Vein endothelial cell (primary cell): ENCODE measurements around the gene BAIAP2. TPM values are rescaled to one million over a fixed set of nuclear protein-coding genes. Genes with fewer than 3 reads are reported as not detected.

Experiments used
- small RNA-seq: library from RNA; depleted of rRNA; stranded (forward); fragments of <200 nt; gene quantifications from one replicate; pipeline ENCODE3, GENCODE V24; 2012
- total RNA-seq: library from RNA; depleted of rRNA; stranded (reverse); fragments of >200 nt; gene quantifications from 2 replicates; pipeline ENCODE4 v1.2.3, GENCODE V29; 2012

Gene BAIAP2
- 22.1 and 23.2 TPM in 2 replicates for total RNA-seq

DNA sequence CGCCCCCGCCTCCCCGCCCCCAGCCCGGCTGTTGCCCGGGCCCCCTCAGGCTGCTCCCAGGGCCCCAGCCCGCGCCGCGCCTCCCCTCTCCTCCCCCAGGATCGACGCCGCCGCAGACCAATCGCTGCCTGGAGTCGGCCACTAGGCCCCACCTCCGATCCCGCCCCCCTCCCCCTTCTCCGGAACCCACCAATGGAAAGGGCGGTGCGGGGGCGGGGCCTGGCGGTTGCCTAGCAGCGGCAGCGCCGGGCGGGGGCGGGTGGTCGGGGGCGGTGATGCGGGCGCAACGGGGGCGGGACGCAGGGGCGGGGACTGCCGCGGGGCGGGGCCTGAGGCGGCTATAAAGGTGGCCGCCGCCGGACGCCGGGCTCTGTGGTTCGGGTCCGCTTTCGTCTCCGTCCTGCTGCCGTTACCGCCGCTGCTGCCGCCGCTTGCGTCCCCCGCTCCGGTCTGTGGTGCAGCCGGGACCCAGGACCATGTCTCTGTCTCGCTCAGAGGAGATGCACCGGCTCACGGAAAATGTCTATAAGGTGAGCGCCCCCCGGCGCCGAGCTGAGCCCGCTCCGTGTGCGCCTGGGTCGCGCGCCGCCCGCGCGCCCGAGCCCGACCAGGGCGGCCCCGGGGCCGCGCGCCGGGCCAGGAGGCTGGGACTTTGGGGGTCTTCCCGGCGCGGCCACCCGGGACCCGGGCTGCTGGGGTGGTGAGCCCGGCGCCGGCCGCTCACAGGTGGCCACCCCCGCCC, at the start of gene BAIAP2:
Gene BAIAP2 (plus strand): TSS at position 373 of the 742 bp plus-strand sequence. CDS start 104 bp downstream, at position 477.

GRCh38 chr17:80991645-80992076, 43.3 kb upstream of the BAIAP2 start, which contains the start of gene CHMP6:
Gene CHMP6 (plus strand): TSS chr17:80991841. CDS start chr17:80991919, 78 bp downstream.

DNA sequence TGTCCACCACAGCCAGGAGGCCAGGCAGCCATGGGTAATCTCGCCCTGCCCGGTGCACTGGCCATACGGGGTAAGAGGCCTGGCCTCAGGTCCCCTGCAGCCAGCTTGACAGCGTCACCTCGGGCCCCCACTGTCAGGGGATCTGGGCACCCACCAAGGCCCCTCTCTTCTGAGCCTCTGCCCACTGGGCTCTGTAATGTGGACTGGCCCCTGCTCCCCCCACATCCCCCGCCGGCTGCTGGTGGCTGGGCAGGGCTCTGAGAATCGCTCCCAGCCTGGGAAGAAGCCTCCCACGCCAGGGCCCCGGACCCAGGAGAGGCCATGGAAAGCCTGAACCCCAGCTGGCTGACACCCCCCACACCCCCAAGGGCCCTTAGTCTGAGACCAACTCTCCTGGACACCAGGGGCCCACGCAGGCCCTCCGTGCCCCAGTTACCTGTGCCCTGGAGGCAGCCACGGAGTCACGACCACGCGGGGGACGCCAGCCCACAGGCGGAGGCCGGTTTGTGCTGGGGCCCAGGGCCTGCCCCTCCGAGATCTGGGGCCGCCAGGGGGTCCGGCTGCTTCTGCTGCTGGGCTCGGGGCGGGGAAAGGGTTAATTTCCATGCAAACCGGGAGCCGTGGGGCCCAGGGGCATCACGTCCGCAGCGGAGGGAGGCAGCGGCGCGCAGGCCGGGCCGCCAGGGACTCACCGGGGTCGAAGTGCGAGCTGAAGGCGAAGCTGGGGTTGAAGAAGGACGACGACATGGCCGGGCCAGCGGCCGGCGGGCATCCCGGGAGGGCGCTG, 130.5 kb downstream of the BAIAP2 start, which contains the start of gene PVALEF:
Gene PVALEF (plus strand): TSS at position 262 of the 787 bp plus-strand sequence. CDS start 15,720 bp downstream, outside the sequence.

GRCh38 chr17:81166033-81166492, 131.1 kb downstream of the BAIAP2 start, which contains the start of gene AATK:
Gene AATK (minus strand): TSS chr17:81166221. CDS start chr17:81165992, 229 bp downstream.

Small RNA genes lying within 50 kb of the gene (small RNA-seq; reads per million reads assigned to genes)
- gene MIR1250 = 0.11 reads per million
- gene MIR3065 = 2.9 reads per million, percentile 87 among the genes with 10 or more reads in this experiment
- gene MIR657 = not detected

Other genes starting within 250 kb of the BAIAP2 start
- 27.6 and 34.9 TPM in 2 replicates for gene CHMP6, start 43.3 kb upstream of the BAIAP2 start, total RNA-seq
- not detected in 2 replicates for gene PVALEF, start 130.4 kb downstream of the BAIAP2 start, total RNA-seq
- 3.1 and 5.6 TPM in 2 replicates for gene AATK, start 131.1 kb downstream of the BAIAP2 start, total RNA-seq
- gene CEP131, start 187.8 kb downstream of the BAIAP2 start, total RNA-seq = 9.7 and 12.4 TPM in 2 replicates
- 20.5 and 29.4 TPM in 2 replicates for gene TEPSIN, start 203.9 kb downstream of the BAIAP2 start, total RNA-seq
- 26.5 and 27.8 TPM in 2 replicates for gene NDUFAF8, start 204.2 kb downstream of the BAIAP2 start, total RNA-seq